HG03521 (cell line): Measurements from ENCODE around the gene FKBP8.
"Not testable (repeated sequence)": the region's sequence is repeated elsewhere in the genome, so short reads cannot be mapped to it uniquely, and the experiment has no call there.

Experiments used
- ATAC-seq: cut with Tn5 transposase; IDR thresholded peaks from one replicate; pipeline ENCODE4 v1.9.1; 2021; ENCODE audit warnings: mild to moderate bottlenecking, moderate library complexity; ENCODE audit not compliant: unreplicated experiment

Gene FKBP8

DNA sequence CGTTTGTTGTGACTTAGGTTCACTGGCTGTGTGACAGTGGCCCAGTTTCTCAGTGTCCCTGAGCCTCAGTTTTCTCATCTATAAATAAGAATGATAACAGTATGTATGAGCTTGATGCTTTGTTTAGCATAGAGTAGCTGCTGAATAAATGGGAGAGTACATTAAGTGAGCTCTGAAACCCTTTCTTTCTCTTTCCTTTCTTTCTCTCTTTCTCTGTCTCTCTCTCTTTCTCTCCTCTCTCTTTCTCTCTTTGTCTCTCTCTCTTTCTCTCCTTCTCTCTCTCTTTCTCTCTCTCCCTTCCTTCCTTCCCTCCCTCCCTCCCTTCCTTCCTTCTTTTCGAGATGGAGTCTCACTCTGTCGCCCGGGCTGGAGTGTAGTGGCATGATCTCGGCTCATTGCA lies 16.3 kb upstream of the FKBP8 start:
- ATAC-seq, result no peak

DNA sequence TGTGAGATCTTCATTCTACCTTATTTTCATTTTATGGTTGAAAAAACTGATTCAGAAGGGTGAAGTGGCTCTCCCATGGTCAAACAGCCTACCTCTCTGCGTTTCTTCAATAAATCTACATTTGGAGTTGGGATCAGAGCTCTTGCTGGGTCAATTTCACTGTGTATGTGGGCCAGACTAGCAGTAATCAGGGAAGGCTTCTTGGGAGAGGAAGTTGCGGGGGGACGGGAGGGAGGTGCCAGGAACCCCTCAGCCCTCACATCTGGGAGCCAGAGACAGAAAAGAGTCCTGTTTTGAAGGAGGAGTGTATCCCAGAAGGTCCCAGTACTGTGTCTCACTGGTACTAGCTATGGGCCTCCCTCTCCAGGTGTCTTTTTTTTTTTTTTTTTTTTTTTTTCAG lies 15.2 kb upstream of the FKBP8 start:
- ATAC-seq, result no peak

DNA sequence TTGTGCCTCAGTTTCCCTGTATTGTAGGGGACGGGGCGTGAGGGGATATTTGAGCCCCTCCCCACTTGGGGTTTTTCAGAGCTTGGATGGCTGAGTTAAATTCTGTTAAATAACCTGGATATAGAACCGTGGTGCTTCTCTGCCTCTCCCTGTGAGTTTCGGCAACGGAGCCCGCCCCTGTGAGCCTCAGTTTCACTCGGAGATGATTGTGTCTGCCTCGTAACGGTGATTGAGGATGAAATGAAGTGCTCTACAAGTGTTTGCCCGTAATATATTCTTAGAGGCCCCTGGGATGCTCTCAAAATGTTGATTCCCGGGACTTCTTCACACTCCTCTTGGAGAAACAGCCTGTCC lies 14.8 kb upstream of the FKBP8 start:
- no peak for ATAC-seq

DNA sequence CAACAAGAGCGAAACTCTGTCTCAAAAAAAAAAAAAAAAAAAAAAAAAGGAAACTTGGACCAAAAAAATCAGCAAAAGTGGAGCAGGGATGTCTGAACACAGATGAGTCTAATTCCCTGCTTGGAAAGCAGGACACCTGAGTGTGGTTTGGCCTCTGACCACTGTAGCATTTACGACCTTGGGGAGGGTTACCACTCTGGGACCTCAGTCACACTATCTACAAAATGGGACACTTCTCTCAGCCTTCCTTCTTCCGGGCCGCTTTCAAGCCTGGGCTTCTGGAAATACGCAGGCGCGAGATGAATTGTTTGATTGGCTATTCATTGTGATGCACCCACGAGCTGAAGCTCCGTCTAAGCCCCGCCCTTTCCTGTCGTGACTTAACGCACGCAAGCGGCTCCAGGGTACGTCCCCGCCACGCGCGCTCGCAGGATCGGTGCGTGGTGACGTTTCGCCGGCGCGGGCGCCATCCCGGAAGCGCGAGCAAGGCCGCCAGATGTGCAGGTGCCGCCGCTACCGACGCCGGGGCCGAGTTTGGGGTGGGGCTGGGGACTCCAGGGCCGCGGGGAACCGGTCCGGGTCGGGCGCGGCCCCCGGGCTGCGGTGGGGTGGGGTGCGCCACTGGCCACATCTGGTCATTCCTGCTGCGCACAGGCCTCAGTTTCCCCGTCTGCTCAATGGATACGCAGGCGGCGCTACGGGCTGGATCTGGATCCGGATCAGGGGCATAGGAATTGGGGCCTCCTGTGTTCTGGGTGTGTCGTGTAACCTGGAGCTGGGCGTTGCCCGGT lies 14.2 kb upstream of the FKBP8 start, which contains the start of gene KXD1:
Gene KXD1, plus strand, starts transcription at position 460 of the 791 bp plus-strand sequence. CDS start 4,187 bp downstream, outside the sequence.
- peak; percentile 90 for ATAC-seq

DNA sequence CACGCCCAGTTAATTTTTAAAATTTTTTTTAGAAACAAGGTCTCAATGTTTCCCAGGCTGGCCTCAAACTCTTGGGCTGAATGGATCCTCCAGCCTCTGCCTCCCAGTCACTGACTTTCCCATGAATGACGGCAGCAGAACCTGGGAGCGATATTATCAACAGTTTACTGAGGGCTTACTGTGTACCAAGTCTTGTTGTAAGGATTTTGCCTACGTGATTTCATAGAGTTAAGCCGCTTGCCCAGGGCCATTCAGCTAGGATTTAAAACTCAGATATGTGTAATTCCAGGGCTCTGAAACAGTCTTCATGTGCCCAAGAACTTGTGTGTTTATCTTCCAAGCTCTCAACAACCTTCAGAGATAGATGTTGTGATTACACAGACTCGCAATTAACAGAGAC lies 8.3 kb upstream of the FKBP8 start:
- ATAC-seq, result no peak

DNA sequence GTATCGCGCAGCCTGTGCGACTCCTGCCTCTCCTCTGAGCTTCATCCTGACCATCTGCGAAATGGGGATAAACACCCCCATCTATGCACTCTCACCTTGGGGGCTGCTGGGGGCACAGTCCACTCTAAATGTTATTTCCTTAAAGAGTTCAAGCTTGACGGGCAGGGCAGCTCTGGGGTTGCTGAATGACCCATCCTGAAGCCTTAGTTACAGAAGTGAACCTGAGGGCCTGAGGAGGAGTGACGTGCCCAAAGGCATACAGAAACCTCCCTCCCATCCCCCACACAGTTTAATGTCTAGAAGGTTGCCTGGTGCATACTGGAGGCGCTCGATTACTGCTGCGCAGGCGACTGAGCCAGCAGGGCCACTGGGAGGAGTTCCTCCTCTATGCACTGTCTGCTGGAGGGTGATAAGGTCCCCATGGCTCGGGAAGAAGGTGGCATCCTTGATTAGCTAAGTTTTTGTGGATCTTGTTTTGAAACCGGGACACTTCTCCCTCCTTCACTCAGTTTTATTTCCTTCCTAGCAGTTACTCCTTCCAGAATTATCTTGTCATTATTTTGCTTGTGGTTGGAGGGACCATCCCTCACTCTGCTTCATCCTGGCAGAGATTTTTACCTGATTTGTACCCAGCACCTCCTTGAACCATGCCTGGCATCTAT lies 572 bp upstream of the FKBP8 start:
- ATAC-seq, result peak; percentile 42

DNA sequence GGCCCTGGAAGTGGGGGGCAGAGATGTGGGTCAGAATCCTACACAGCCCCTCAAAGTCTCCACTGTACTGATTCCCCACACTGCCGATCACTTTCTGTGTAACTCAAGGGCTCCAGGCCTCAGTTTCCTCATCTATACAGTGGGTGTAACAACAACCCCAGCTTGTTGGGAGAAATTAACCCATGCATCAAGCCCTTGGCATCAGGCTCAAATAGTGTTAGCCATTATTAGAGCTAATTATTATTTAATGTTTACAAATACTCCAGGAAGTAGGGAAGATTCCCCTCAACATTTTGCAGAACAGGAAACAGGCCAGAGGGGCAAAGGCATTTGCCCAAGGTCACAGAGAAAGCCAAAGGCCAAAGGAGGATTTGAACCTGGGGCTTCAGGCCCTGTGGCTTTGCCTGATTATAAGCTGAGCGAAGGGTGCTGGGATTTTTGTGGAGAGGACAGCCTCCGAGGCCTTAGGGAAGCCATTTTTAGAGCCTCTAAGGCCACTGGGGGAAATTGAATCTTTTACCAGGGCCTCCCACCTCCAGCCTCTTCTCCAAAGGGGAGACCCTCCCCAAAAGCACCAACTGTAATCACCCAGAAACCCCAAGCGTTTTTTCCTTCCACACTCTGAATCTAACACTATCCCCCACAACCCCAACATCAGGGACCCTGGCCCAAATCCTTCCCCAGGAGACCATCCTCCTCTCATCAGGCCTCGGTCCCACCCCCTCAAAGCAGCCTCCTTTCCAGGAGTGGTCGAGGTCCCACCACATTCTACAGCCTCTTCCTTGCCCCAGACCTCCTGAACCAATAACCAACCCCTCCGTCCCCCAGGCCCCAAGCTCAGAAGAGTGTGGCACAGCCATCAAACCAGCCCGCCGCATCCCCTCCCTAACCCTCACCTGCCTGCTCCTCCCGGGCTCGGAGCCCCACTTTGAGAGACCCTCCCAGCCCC lies 1.1 kb downstream of the FKBP8 start:
- ATAC-seq, result no peak

DNA sequence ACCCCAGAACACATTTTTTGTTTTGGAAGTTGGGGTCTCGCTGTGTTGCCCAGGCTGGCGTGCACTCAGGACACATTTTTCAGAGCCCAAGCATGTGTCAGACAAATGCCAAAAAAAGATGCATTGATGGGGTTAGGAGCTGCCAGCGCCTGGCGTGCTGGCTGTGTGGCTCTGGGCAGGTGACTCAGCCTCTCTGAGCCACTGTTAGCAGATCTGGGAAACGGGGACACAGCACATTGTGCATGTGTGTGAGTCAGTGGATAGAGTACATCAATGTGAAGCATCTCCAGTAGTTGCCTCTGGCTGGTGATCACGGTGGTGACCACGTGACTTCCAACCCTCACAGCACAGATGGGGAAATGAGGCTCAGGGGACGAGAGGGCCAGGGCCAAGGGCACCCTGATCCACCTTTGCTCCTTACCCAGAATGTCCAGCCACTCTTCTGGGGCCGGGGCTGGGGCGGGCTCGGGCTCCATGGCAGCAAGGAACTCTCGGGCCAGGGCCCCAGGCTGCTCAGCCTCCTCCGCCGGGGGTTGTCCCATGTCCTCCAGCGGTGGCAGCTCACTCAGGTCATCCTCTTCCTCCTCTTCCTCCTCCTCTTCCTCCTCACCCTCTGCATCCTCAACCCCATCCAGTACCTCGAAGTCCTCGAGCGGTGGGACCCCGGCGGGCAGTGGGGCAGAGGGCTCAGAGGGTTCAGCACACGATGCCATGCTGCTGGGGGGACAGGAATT lies 1.9 kb downstream of the FKBP8 start:
- ATAC-seq, result no peak

DNA sequence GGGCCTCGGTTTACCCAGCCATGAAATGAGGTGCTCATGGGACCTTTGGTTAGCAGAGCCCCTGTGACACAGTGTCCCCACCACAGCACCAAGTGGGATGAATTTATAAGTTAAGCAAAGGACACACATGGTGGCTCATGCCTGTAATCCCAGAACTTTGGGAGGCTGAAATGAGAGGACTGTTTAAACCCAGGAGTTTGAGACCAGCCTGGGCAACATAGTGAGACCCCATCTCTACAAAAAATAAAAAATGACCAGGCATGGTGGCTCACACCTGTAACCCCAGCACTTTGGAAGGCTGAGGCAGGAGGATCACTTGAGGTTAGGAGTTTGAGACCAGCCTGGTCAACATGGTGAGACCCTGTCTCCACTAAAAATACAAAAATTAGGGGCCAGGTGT lies 3.2 kb downstream of the FKBP8 start:
- not testable (repeated sequence) for ATAC-seq

DNA sequence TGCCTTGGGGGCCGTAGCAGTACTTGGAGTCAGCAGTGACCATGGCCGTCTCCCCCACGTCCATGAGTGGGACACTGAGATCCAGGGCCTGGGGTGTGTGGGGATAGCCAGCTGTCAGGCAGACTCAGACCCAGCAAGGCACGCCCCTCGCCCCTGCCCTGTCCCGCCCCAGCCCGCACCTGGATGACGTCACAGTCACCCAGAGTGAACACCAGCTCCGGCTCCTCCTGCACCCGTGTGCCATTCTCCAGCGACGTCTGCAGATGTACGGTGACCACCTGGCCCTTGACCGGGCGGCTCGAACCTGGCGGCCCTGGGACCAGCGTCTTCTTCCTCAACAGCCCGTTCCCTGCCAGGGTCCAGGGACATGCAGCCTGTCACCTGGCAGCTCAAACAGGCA lies 4.0 kb downstream of the FKBP8 start:
- no peak for ATAC-seq

DNA sequence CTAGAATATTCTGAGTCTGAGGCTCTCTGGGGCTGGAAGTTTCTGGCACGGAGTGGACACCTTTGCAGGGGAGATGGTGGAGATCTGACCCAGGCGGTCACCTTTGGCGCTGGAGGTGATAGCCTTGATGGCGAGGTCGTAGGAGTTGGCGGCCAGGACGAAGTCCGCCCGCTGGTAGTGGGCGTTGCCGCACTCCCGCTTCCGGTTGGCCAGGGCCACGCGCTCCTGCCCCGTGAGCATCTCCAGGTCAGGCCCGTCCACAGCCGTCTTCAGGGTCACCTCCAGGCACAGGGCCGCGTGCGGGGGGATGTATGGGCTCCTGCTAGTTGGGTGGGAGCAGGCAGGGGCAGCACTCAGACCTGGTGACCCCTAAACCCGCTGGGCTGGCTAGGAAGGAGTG lies 5.3 kb downstream of the FKBP8 start:
- no peak for ATAC-seq

DNA sequence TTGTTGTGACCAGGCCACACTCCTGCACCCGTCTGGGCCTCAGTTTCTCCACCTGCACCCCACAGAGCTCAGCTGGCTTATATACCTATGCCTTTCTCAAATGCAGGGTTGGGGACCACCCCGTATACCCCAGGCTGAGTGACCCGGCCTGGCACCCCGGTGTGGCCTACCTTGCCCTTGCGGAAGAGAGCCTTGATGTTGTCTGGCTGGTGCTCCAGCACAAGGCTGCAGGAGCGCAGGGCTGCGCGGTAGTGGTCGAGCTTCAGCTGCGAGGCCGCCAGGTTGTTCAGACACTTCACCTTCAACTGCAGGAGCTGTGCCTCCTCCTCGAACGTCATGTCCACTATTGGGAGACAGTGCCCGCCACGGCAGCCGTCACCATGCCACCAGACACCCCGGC lies 5.9 kb downstream of the FKBP8 start:
- no peak for ATAC-seq

DNA sequence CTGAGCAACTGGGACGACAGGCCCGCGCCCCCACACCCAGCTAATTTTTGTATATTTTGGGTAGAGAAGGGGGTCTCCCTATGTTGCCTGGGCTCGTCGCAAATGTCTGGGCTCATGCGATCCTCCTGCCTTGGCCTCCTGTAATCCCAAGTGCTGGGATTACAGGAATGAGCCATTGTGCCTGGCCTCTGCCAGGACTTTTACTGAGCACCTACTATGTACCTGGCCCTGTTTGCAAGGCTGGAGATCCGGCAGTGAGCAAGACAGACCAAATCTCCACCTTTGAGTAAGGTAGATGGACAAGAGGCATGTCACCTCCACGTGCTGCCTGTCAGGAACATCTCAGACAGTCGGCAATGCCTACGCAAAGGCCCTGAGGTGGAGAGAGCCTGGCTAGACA lies 6.9 kb downstream of the FKBP8 start:
- no peak for ATAC-seq

DNA sequence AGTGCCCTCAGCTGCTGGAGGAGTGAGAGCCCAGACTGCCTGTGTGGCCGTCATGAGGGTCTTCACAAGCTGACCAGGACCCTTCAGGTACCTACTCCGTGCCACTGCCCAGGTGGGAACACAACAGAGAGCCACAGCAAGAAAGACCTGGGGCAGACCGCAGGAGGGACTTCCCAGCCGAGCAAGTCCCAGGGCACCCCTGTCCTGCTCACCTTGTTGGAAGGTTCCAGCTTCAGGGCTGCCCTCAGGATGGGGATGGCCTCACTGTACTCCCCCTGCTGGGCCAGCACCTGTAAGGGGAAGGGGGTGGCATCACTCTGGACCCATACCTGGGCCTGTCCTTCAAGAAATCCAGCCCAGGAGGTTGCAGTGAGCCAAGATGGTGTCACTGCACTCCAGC lies 10.3 kb downstream of the FKBP8 start:
- ATAC-seq, result no peak

DNA sequence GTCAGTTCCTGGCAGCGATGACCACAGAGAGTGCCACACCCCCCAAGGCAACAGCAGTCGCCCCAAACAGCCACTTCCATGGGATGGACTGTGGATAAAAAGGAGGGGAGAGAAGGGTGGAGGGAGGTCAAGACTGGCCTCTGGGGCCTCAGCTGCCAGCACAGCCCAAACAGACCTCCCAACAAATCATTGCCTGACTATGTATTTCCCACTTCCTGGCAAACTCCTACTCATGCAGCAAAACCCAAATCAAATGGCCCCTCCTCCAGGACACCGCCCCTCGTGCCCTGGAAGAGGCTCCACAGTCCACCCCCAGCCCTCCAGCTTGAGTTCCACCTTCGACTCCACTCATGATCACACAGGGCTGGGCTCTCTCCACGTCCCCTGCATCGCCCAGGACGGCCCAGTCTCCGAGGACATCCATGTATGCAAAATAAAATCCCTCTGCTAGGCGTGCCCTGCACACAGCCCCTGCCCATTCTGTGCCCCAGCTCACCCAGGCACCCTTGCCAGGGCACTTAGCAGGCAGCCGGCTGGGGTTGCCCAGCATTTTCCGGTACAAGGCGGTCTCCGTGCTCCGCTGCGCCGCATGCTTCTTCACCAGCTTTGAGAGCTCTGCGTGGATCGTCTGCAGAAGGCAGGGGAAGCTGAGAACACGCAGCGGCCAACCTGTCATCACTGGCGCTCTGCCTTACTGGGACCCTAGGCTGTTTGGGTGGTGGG lies 11.0 kb downstream of the FKBP8 start:
- no peak for ATAC-seq

DNA sequence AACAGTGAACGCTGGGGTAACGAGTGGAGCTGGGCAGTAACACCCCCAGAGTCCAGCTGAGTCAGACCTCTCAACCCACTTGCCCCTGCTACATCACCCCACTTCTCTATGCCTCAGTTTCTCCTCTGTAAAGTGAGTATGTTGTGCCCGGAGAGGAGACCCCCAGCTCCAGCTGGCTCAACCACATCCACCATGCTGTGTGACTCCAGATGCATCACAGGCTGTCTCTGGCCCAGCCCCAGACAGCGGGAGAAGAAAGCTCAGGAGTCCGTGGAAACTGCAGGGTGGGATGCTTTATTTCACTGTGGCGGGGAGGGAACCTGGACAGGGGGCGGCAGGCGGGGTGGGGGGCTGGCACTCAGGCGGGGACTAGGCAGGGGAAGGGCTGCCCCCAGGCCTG lies 11.9 kb downstream of the FKBP8 start:
- no peak for ATAC-seq

DNA sequence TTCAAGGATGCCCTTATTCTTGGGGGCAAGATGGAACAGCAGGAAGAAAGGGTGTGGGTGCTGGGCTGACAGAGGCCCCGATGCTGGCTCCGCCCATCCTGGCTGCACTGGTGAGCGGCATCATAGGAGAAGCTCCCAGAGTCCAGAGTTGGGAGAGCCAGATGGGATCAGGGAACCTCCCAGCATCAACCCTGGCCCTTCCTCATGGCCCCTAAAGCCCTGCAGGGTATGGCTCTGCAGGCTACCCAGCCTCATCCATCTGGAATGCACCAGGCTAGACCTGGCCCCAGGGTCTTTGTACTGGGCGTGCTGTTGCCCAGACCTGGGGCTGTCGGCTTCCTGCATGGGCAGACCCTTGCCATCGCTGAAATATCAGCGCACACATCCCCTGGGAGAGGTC lies 13.6 kb downstream of the FKBP8 start:
- ATAC-seq, result no peak

DNA sequence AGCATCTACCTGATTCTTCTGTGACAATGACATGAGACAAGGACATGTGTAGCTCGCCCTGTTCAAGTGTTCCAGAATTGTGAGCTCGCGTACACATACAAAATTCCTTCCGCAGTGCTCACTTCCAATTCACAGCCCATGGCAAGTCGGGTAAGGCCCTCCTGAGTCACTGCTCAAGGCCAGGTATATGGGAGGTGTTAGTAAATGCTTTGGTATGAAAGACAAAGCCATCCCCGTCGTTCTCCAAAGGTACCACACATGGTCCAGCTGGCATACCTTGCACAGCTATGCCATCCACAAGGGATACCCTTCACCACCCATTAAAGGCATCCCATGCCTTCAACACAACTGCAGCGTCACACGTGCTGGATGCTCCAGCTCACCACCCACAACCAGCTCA lies 17.1 kb downstream of the FKBP8 start:
- ATAC-seq, result no peak

DNA sequence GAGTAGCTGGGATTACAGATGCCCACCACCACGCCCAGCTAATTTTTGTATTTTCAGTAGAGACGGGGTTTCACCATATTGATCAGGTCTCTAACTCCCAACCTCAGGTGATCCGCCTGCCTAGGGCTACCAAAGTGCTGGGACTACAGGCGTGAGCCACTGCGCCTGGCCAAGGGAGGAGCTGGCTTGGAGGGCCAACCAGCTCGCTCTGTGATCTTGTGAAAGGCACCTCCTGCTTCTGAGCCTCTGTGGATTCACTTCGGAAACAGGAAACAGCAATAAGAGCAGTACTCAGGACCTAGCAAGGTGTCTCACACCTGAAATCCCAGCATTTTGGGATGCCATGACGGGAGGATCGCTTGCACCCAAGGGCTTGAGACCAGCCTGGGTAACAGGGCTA lies 19.5 kb downstream of the FKBP8 start:
- no peak for ATAC-seq

DNA sequence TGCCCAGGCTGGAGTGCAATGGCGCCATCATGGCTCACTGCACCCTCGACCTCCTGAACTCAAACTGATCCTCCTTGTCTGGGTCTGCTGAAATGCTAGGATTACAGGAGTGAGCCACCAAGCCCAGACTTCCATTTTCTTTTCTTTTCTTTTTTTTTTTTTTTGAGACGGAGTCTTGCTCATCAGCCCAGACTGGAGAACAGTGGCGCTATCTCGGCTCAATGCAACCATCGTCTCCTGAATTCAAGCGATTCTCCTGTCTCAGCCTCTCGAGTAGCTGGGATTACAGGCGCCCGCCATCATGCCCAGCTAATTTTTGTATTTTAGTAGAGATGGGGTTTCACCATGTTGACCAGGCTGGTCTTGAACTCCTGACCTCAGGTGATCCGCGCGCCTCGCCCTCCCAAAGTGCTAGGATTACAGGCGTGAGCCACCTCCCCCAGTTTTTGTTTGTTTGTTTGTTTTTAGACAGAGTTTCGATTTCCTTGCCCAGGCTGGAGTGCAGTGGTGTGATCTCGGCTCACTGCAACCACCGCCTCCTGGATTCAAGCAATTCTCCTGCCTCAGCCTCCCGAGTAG lies 20.4 kb downstream of the FKBP8 start:
- not testable (repeated sequence) for ATAC-seq
